Erythroblast (primary cell): ENCODE results near the gene FN3KRP.

Source experiments
- GATA1 ChIP-seq: IDR thresholded peaks from 2 replicates; pipeline ENCODE4 v1.6.1; 2011; ENCODE audit warnings: low read depth, mild to moderate bottlenecking, control low read depth, low read length, moderate library complexity
- POLR2A ChIP-seq: IDR thresholded peaks from 2 replicates; pipeline ENCODE4 v1.6.1; 2011; ENCODE audit warnings: mild to moderate bottlenecking, low read length

- TF ChIP-seq POLR2A (no peak), GATA1 (no peak)
These were observed 24.6 kb downstream of the FN3KRP start for GRCh38 chr17:82740906-82741759.
